GM19240 (cell line): Measurements from ENCODE around the gene LRP4.
A peak's percentile ranks its signal among the peaks of the same experiment; 100 is the strongest.
"Not testable (repeated sequence)": the region's sequence is repeated elsewhere in the genome, so short reads cannot be mapped to it uniquely, and the experiment has no call there.

Experiments
- DNase-seq: peaks from one replicate; pipeline ENCODE4 v3.0.0; 2011; ENCODE audit warnings: low spot score; ENCODE audit not compliant: insufficient read length

Gene LRP4, protein sequence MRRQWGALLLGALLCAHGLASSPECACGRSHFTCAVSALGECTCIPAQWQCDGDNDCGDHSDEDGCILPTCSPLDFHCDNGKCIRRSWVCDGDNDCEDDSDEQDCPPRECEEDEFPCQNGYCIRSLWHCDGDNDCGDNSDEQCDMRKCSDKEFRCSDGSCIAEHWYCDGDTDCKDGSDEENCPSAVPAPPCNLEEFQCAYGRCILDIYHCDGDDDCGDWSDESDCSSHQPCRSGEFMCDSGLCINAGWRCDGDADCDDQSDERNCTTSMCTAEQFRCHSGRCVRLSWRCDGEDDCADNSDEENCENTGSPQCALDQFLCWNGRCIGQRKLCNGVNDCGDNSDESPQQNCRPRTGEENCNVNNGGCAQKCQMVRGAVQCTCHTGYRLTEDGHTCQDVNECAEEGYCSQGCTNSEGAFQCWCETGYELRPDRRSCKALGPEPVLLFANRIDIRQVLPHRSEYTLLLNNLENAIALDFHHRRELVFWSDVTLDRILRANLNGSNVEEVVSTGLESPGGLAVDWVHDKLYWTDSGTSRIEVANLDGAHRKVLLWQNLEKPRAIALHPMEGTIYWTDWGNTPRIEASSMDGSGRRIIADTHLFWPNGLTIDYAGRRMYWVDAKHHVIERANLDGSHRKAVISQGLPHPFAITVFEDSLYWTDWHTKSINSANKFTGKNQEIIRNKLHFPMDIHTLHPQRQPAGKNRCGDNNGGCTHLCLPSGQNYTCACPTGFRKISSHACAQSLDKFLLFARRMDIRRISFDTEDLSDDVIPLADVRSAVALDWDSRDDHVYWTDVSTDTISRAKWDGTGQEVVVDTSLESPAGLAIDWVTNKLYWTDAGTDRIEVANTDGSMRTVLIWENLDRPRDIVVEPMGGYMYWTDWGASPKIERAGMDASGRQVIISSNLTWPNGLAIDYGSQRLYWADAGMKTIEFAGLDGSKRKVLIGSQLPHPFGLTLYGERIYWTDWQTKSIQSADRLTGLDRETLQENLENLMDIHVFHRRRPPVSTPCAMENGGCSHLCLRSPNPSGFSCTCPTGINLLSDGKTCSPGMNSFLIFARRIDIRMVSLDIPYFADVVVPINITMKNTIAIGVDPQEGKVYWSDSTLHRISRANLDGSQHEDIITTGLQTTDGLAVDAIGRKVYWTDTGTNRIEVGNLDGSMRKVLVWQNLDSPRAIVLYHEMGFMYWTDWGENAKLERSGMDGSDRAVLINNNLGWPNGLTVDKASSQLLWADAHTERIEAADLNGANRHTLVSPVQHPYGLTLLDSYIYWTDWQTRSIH (N-terminal part only)

DNA sequence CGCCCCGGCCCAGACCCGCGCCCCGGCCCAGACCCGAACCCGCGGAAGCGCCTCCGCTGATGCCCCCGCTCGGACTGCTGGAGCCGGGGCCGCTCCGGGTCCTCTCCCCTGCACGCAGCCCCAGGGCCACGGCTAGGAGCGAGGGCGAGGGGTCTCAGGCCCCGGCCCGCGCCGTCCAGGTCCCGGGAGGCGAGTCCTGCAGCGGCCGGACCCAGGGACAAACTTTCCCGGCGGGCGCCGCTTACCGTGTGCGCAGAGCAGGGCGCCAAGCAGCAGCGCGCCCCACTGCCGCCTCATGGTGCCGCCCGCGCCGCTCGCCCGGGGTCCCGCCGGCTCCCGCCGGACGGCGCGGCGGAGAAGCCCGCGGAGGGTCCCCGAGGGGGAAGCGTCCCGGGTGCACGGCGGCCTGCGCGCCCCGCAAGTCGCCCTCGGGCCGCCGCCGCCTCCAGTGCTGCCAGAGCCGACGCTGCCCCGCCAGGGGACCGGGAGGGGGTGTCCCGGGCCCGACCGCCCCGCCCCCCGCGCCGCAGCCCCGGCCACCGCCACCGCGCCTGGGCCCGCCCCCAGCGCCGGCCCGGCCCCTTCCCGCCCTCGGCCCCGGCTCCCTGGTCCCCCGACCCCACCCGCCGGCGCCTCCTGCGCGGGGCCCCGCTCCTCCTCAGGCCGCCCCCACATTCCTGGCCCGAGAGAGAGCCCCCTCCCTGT is at the start of gene LRP4:
TSS of gene LRP4 (minus strand) at position 468 of the 705 bp plus-strand sequence. CDS start at position 297, 171 bp downstream.
- no peak for DNase-seq

DNA sequence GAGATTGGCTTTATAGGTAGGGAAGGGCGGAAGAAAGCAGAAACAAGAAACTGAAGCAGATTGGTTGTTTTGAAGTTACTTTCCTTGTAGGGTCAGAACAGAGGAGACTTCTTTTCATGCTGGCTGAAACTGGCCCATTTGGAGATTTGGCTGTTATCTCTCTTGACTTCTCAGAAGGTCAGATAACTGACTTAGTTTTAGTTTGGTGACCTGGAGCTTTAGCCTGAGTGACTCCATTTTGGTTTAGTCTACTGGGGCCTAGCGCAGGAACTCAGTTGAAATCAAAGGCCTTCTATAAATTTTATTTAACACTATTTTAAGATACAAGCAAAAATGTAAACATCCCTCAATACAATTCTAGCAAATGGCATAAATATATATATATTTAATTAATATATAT is 49.6 kb upstream of the LRP4 start:
- DNase-seq: no peak

DNA sequence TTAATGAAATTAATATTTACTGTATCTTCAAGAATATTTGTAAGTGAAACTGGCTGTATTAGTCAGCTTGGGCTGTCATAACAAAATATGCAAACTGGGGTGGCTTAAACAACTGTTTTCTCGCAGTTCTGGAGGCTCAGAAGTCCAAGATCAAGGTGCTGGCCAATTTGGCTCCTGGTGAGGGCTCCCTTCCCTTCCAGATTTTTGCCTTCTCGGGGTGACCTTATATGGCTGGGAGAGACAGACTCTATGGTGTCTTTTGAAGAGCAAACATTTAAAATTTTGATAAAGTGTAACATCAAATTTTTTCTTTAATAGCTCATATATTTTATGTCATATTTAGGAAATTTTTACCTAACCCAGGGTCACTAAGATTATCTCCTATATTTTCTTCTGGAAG is 48.4 kb upstream of the LRP4 start:
- no peak for DNase-seq

DNA sequence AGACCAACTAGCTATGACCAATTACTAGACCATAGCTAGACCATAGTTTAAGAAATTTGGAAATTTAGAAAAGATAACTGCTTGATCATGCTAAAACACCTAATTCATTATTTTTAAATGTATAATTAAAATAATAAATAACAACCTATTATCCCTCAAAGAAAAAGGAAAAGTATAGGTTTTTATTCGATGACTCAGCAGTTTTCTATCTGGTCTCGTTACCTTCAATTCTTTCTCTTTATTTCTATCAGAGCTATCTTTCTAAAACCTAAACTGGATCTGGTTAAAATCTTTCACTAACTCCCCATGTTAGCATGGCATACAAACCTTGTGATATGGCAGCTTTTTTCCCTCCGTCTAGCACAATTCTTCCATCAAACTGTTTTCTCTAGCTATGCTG is 45.5 kb upstream of the LRP4 start:
- DNase-seq: no peak

DNA sequence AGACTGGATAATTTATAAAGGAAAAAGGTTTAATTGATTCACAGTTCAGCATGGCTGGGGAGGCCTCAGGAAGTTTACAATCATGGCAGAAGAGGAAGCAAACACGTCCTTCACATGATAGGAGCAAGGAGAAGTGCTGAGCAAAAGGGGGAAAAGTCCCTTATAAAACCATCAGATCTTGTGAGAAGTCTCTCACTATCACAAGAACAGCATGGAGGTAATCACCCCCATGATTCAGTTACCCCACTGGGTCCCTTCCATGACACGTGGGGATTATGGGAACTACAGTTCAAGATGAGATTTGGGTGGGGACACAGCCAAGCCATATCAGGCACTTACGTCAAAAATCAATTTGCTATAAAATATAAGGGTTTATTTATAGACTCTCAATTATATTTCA is 43.5 kb upstream of the LRP4 start:
- DNase-seq: not testable (repeated sequence)

DNA sequence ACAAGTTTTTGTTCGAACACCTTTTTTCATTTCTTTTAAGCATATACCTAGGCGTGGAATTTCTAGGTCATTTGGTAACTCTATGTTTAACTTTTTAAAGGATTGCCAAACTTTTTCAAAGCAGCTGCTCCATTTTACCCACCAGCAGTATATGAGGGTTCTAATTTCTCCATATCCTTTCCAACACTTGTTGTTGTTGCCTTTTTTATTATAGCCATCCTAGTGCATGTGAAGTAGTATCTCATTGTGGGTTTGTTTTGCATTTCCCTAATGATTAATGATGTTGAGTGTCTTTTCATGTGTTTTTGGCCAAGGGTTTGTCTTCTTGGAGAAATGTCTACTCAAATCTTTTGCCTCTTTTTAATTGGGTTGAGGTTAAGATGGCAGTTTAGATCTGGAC is 42.7 kb upstream of the LRP4 start:
- DNase-seq: no peak

DNA sequence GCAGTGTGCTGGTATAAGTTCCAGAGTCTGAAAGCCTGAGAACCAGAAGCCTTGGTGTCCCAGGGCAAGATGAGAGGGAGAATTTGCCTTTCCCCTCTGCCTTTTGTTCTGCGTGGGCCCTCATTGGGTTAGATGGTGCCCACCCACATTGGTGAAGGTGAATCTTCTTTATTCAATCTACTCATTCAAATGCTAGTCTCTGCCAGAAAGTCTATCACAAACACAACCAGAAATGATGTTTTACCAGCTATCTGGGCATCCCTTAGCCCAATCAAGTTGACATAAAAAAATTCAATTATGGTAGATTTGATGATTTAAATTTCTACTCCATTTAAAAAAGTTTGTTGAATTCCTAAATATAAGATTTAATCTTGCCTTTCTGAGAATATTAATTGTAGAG is 40.4 kb upstream of the LRP4 start:
- no peak for DNase-seq

DNA sequence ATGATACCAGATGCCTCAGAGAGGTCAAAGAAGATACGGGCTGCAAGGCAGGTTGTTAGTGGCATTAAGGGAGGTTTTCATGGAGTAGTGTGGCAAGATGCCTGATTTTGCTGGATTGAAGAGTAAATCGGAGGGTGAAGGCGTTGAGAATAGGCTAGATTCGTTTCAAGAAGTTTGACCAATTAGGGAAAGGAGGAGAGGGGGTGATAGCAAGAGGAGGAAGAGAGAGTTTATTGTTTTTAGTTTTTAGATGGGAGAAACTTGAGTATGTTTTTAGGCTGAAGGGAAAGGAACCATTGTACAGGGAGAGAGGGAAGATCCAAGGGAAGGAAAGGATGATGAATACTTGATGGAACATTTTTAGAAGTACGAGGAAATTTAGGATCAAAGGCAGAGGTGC is 34.7 kb upstream of the LRP4 start:
- DNase-seq: no peak

DNA sequence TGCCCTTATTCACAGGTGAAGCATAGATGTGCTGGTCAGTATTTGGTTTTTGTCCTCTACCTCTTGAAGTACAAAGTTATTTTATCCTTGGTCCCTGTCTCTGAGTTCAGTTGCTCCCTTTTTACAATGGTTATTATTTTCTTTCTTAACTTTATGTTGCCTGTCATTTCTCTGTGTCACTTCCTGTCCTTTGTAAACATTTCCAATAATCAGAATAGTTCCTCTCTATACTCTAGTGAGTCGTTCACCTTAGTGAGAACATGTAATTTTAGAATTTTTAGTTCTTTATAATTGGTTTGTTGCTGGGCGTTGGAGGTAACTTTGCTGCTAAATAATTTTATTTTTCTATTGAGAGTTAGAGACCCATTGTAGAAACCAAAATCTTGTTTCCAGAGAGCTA is 34.2 kb upstream of the LRP4 start:
- no peak for DNase-seq

DNA sequence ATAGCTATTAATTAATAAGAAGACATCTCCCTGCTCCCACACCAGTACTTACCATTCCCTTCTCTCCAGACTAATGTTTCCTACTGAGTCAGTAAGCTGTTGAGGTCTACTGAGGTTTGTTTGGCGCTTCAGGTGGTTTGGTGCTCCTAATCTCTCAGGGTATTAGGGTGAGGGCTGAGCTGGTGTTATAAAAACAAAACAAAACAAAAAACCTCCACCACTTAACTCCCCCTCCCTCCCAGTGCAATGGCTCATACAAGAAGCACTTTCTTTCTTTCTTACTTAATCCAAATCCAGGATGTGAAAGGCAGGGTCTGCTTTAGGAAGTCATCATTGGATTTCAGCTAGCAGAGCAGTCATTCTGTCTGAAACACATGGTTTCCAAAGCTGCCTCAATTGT is 33.5 kb upstream of the LRP4 start:
- no peak for DNase-seq

DNA sequence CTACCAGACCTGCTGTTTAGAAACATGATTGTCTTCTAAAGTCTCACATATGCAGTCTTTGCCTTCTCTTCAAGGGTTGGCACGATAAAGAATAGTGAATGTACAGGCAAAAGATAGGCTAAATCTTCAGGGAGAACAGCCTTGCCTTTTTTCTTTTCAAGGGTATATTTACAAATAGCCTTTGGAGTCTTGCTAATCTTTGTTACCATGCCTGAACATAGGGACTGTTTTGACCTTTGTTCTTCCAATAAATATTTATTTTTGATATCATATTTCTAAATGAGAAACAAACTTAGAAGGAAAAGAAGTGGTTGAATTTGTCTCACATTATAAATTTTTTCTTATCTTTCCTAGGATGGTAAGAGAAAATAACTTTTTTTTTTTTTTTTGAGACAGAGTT is 30.9 kb upstream of the LRP4 start:
- no peak for DNase-seq

DNA sequence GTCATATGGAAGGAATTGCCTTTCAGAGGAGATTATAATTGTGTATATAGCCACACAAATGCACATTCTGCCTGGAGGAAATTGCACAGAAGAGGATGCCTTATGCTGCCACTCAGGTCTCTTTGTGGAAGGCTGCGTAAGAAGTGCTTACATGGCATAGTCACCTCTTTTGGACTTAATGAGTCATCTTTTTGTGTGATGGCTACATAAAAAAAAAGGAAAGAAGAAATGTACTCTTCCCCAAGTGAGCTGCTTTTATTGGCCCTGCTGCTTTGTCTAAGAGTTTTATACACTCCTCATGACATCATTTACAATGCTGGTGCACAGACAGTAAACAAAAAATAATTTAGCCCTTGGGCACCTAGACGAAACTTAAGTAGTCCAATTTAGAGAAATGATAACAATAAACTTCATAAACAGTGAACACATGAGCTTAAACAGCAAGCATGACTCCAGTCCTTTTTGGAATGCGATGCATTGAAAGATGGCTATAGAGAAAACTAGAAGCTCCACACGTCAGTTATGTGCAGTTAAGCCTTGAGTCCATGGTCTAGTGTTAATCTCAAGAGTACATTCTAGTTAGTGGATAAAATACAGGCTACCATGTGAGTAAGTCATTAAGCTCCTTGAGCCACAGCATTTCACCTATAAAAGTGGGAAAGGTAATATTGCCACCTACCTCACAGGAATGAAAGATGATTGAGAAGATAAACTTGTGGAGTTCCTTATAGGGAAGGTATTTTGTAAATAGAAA is 30.2 kb upstream of the LRP4 start:
- DNase-seq: no peak

DNA sequence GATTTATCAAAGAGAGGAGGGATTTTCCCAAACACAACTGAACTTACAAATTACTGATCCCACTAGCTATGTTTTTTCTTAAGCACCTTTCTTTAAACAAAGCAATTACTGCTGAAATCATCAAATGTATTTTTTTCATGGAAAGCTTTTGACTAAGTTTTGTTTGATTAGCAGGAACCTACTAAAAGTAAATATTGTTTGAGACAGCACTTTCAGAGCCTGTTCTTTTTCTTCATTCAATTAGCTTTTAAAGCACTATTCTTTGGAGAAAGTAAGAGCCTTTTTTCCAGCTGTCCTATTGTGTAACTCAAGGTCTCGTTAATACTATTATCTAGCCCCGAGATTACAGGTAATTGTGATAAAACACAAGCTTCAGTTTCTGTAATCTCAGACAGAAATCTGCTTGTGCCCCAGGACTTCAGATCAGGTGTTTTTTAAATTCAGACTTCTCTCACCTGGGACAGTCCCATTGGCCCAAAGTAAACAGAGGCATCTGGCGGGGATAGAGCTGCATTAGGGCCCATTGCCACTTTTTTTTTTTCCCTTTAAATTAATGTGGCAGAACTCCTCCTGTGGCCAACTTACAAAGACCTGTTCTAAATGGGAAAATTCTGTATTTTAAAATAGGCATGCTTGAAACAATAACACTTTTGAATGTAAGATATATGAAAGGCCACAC is 29.2 kb upstream of the LRP4 start:
- DNase-seq: no peak

DNA sequence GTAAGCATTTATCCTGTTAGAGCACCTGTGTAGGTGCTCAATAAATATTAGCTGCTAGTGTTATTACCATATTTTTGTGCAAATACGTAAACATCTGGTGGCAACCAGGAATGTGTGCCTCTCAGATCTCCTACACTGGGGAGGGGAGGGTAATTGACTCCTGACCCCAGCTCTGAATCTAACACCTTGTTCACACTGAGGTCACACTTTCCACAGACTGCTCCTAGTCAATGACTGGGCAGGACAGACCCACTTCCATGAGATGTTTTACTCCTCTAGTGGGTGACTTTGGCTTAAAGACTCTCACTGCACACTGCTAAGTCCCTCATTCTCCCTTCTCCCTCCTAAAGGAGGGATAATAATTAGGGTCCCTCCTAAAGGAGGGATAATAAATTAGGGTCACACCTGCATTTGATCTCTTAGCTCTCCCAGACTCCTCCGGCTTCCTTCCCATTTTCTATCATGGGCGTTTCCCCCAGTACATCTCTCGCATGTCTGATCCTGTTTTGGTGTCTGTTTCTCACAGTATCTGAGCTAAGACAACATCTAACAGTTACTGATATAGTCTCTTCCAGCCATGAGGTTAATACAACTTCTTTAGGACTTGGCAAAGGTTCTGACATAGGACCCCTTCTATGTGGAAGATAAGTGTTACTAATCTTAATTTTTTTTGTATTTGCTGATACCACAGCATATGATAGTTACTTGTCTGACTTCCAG is 26.2 kb upstream of the LRP4 start:
- no peak for DNase-seq

DNA sequence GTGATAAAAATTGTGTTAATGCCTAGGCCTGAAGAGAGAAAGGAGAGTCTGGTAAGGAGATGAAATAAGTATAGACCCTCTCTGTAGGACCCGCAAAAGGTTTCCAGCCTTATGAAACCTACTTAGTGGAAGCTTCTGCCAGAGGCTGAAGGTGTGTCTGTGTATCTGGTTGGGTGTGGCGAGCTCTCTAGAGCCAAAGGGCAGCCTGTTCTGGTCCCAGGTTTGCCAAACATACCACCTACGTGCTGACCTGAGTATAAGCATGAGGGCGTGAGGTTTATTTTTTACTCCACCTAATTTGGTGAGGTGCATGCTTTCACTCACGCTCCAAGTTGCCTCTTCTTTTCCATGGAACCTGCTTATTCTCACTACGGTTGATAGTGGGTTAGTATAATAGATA is 23.8 kb upstream of the LRP4 start:
- DNase-seq: no peak

DNA sequence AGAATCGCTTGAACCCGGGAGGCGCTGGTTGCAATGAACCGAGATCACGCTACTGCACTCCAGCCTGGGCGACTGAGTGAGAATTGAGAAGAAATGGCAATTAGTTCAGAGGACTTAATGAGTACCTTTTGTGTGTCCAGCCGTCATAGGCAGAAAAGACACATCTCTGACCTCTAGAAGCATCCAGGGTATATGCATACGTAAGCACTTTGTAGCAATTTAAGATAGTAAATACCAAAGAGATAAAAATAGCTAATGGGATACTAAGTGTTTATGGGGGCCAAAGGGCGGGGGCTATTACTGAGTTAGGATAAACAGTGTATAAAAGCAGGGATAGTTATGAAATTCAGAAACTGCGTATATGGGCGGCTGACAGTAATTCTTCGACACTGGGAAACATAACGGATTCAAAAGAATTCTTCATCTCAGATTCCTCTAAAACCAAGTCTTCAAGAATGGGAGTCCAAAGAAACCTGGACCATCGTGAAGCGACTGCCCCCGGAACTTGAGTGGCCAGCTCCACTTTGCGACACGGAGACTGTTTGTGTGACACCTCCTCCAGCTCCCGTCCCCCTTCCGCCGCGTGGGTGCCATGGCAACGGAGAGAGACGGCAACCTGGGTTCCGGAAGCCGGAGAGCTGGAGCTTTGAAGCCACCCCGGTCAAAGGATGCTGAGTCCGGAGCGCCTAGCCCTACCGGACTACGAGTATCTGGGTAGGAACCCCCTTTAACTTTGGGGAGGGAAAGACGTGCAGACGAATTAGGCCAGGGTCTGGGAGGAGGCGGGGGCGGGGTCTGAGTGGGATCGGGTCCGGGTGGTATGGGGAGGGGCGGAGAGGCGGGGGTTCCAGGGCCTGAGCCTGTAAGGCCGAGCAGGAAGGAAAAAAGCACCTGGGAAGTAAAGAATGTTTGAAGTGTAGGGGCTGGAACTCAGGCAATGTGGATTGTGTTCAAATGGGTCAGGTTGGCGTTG is 18.1 kb upstream of the LRP4 start, which contains the start of gene CSTPP1:
TSS of gene CSTPP1 (plus strand) at position 624 of the 973 bp plus-strand sequence. CDS start at position 669, 45 bp downstream.
- DNase-seq: peak; percentile 98

DNA sequence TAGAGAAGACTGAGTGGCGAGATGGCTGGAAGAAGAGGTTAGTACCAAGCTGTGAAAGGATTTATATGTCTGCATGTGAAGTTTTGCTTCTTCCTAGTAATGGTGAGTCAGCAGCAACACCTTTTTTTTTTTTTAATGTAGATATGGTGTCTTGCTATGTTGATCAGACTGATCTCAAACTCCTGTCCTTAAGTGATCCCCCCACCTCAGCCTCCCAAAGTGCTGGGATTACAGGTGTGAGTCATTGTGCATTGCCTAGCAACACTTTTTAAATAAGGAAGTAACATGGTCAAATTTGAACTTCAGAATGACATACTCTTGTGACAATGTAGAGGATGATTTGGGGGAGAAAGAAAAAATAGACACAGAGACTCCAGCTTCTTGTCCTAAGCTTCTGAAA is 11.7 kb upstream of the LRP4 start:
- no peak for DNase-seq

DNA sequence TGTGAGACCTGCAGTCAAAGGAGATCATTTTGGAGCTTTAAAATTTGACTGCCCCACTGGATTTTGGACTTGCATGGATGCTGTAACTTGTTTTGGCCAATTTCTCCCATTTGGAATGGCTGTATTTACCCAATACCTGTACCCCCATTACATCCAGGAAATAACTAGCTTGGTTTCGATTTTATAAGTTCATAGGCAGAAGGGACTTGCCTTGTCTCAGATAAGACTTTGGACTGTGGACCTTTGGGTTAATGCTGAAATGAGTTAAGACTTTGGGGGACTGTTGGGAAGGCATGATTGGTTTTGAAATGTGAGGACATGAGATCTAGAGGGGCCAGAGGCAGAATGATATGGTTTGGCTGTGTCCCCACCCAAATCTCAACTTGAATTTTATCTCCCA is 10.4 kb upstream of the LRP4 start:
- not testable (repeated sequence) for DNase-seq
